Muscle layer of colon (tissue), 2 donors: ENCODE data around the gene NLRC4.

Source experiments
- H3K27ac ChIP-seq: one replicate; pipeline ENCODE4 v1.7.0; 2013; ENCODE audit warnings: low read depth, mild to moderate bottlenecking, low read length, moderate library complexity
- H3K27me3 ChIP-seq, 2 donors: one replicate each; pipeline ENCODE4 v1.7.0; 2013; ENCODE audit warnings: low read length in 2 of 2, mild to moderate bottlenecking in 2 of 2; ENCODE audit not compliant: insufficient read depth in 2 of 2, control insufficient read depth in 1 of 2
- H3K36me3 ChIP-seq: one replicate; pipeline ENCODE4 v1.7.0; 2013; ENCODE audit warnings: mild to moderate bottlenecking, low read length; ENCODE audit not compliant: insufficient read depth
- H3K4me1 ChIP-seq: one replicate; pipeline ENCODE4 v1.7.0; 2013; ENCODE audit warnings: mild to moderate bottlenecking, low read length; ENCODE audit not compliant: insufficient read depth
- H3K4me3 ChIP-seq, 2 donors: one replicate each; pipeline ENCODE4 v1.7.0; 2013; ENCODE audit warnings: low read length in 2 of 2, low read depth in 1 of 2, mild to moderate bottlenecking in 1 of 2, moderate library complexity in 1 of 2
- H3K9ac ChIP-seq: one replicate; pipeline ENCODE4 v1.7.0; 2013; ENCODE audit warnings: low read length
- H3K9me3 ChIP-seq: one replicate; pipeline ENCODE4 v1.7.0; 2013; ENCODE audit warnings: mild to moderate bottlenecking, low read length
- donor health status: abdominal sarcoma.
- donor health status: Adenocarcinoma of cecum.

The NLRC4 gene

DNA sequence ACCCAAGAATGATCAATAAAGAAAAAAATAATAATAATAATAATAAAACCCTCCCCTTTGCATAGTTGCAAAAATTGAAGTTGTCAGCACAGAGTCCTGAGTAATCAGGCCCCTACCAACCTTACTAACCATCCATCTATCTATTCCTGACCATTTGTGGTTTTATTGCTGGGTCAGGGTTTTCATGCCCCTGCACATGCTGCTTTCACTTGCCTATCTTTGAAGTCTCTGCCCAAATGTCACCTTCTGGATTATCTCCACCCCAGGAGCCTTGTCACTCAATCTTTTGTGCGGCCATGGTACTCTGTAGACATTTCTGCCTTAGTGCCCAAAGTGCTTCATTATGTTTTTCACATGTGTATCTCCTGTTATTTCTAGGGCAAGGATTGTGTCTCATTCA, 63.9 kb downstream of the NLRC4 start:
- Histone ChIP-seq H3K27ac (no peak overlapping the region), H3K9me3 (no peaks in the 10 kb centered on the region), H3K4me3 (no peak overlapping the region), H3K4me1 (no peaks in the 10 kb centered on the region), H3K27me3 (no peaks in the 10 kb centered on the region), H3K36me3 (peaks cover 25% of the 10 kb centered on the region), H3K9ac (no peak overlapping the region)

DNA sequence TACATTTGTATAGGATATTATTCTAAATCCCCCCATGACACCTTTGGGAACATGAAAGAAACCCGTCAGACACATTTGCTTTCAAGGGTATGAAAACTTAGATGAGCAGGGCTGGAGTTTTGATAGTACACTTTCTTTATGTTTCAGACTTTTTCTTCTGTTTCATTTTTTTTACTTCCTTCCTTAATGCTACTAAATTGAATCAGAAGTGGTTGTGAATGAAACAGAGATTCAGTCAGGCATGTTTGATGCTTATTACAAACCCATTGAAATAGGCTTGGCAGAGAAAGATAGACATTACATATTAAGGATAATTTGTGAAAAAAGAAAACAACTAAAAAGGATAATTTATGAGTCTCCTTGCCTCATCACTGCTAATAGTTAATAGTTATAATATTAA, 72.3 kb downstream of the NLRC4 start:
- Histone ChIP-seq H3K4me3 (no peak overlapping the region), H3K4me1 (no peaks in the 10 kb centered on the region), H3K9me3 (no peaks in the 10 kb centered on the region), H3K27me3 (no peaks in the 10 kb centered on the region), H3K27ac (no peak overlapping the region), H3K36me3 (peaks cover 3% of the 10 kb centered on the region), H3K9ac (no peak overlapping the region)

DNA sequence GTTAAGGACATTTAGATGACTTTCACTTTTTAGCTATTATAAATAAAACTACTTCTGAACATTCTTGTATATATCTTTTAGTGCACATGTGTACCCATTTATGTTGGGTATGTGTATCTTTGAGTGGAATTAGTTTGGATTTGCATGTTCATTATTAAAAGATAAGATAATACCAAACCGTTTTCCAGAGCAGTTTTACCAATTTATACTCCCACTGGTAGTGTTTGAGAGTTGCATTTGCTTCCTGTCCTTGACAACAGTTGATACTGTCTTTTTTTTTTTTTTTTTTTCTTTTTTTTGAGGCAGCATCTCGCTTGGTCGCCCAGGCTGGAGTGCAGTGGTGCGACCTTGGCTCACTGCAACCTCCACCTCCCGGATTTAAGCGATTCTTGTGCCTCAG, 75.7 kb downstream of the NLRC4 start:
- H3K27ac ChIP-seq, result no peak overlapping the region
- no peaks in the 10 kb centered on the region for H3K4me1 ChIP-seq
- no peaks in the 10 kb centered on the region for H3K27me3 ChIP-seq
- peaks cover 8% of the 10 kb centered on the region for H3K36me3 ChIP-seq
- no peak overlapping the region for H3K9ac ChIP-seq
- H3K4me3 ChIP-seq, result no peak overlapping the region
- no peaks in the 10 kb centered on the region for H3K9me3 ChIP-seq

DNA sequence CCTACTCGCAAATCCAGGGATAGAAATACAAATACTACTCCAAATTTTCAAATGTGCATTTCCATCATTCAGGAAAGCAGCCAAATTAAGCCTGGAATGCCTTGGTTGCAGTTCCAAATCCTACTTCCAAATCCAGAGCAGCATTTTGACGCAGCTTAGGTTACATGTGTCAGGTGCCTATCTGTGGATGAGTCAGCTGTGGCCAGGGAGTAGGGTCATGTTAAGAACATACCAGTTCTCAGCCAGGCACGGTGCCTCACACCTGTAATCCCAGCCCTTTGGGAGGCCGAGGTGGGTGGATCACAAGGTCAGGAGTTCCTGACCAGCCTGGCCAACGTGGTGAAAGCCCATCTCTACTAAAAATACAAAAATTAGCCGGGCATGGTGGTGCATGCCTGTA, 82.0 kb downstream of the NLRC4 start:
- Histone ChIP-seq H3K9ac (no peak overlapping the region), H3K27me3 (no peaks in the 10 kb centered on the region), H3K36me3 (peaks cover 21% of the 10 kb centered on the region)

More for the DNA sequence above, 82.0 kb downstream of the NLRC4 start:
- Histone ChIP-seq H3K4me3 (no peak overlapping the region), H3K27ac (no peak overlapping the region), H3K4me1 (no peaks in the 10 kb centered on the region), H3K9me3 (no peaks in the 10 kb centered on the region)
